Measurements from ENCODE around the gene PPA1.
"Not testable (repeated sequence)": the region's sequence is repeated elsewhere in the genome, so short reads cannot be mapped to it uniquely, and the experiment has no call there.

PPA1 gene

DNA sequence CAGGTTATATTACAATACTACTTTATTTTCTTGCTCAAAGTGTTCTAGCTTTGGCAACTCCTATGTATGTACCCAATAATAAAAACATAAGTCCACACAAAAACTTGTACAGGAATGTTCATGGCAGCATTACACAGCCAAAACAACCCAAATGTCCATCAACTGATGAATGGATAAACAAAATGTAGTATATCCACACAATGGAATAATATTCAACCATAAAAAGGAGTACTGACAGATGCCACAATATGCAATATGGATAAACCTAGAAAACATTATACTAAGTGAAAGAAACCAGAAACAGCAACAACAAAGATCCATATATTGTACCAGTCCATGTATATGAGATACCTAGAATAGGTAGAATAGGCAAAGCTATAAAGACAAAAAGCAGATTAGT lies 21.0 kb downstream of the PPA1 start:
- DNase-seq (ENCODE audit: low spot score), result no peak

DNA sequence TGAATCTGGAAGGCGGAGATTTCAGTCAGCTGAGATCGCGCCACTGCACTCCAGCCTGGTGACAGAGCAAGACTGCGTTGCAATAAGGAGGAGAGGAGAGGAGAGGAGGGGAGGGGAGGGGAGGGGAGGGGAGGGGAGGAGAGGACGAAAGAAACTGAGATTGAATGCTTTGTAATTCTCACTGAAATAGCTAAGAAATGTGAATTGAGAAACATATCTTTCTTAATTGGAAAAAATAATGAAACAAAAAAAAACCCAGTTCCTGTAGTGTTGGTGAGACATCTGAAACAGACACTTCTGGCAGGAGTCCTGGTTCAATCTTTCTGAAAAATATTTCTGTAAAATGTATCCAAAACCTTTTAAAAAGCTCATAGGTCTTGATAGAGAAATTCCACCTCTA lies 26.5 kb downstream of the PPA1 start:
- DNase-seq (ENCODE audit: low spot score), result no peak

DNA sequence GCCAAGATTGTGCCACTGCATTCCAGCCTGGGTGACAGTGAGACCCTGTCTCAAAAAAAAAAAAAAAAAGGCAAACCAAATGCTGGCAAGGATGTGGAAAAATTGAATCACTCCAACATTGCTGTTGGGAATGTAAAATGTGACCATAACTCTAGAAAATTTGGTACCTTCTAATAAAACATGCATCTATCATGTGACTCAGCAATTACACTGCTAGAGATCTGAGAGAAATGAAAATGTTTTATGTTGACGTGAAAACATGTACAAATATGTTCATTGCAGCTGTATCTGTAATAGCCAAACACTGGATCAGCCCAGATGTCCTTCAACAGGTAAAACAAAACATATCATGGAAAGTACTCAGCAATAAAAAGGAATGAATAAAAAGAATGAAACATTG lies 32.1 kb downstream of the PPA1 start:
- DNase-seq (ENCODE audit: low spot score), result no peak

DNA sequence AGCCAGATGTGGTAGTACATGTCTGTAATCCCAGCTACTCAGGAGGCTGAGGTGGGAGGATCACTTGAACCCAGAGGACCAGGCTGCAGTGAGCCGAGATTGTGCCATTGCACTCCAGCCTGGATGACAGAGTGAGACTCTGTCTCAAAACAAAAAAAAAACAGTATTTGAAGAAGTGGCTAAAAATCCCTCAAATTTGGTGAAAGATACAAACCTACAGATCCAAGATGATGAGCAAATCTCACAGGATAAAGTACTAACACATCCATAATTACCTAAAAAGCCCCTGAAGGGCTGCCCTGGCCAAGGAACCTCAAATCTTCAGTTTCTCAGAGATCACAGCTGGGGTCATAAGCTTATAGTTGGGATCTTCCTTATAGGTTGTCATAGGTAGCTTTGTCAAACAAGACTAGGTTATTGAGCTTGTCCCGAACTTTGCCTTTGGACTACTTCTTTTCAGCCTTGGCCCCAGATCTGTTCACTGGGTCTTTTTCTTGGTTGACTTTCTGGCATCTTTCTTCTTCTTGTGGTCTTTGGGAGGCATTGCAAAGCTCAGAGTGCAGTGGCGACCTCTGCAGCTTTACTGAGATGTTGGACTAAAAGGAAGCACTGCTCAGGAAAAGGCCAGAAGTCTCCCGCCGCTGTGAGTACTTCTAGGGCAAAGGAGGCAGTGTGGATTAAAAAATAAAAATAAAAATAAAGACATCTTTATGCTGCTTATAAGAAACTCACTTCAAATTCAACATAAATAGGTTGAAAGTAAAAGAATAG lies 34.3 kb downstream of the PPA1 start:
- DNase-seq (ENCODE audit: low spot score), result no peak

DNA sequence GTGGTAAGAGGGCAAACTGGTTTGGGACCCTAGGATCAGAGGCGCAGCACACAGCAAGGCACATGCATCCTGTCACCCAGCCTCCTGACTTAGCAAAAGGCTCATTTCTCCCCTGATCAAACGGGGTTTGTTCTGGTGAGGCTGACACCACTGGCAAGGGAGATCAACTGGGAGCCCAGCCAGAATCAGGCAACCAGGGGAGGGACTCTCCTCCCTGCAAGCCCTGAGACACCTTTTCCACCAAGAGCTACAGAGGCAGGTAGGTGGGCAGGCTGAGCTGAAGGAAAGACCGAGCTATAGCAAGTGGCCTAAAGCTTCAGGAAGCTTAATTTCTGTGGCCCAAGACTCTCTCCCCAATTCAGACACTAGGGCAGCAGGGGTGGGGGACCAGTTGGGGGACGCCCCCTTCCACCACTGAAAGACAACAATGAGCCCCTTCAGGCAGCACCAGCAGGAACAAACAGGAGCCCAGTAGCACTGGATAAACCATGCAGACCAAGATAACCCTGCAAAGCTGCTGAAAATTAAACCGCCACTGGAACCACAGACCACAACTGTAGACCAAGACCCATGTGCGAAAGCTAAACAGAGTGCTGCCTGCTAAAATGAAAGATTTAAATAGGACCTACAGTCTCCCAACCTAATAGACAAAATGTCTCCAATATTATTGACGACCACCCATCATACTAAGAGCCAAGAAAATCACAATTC lies 35.8 kb downstream of the PPA1 start:
- DNase-seq (ENCODE audit: low spot score), result peak; percentile 86

DNA sequence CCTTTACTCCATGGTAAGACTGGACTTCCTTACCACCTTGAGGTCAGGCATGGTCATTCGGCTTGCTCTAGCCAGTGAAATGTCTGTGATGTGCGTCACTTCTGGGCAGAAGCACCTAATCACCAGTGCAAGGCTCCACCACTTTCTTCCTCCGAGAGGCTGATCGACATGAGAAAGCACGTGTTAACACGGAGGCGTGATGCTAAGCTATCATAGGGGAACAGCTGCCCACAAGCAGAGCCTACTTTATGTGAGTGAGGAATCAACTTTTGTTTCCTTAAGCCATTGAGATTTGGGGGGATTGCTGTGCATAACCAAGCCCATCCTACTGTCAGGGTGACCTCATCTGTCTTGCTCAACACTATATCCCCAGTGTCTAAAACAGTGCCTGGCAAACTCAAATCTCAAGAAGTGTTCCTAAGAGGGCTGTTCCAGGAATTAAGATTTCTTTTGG lies 39.8 kb downstream of the PPA1 start:
- DNase-seq (ENCODE audit: low spot score), result no peak

DNA sequence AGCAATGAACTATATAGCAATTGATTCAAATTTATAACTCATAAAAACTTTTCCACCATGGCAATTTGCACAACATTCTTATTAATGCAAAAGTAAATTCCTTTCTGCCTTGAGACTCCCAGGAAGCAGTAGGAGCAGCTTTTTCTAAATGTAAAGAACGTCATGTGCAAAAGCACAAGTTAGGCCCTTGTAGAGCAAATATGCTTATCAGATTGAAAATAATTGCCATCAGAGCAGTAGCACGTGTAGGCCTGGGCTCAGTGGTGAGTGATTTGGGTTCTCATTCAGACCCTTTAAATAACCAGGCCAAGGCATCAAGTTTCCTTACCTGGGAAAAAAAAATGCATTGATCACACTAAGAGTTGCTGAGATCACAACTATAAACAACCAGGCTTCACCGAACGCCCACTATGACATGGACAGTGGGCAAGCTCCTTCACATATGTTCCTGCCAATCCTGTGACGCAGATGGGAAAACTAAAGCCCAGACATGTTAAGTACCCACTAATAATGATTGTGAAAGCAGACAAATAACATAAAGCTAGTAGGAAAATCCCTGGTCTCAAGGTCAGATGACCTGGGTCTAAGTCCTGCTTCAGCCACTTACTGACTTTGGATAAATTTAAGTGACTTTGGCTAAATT lies 40.8 kb downstream of the PPA1 start:
- DNase-seq (ENCODE audit: low spot score), result no peak

DNA sequence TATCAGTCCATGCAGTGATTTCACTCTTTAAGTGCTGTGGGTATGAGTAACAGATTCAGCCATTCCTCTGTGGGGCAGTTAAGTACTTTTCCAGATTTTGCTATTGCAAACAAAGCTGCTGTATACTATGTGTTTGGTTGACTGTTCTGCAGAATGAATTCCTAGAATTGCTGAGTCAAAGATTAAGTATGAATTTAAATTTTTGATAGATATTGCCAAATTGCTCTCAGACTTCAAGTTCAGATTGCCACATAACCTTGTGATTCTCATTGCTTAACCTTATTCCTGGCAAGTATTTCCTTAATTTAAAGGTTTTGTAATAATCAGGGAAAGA lies 41.3 kb downstream of the PPA1 start:
- no peak for DNase-seq (ENCODE audit: low spot score)

DNA sequence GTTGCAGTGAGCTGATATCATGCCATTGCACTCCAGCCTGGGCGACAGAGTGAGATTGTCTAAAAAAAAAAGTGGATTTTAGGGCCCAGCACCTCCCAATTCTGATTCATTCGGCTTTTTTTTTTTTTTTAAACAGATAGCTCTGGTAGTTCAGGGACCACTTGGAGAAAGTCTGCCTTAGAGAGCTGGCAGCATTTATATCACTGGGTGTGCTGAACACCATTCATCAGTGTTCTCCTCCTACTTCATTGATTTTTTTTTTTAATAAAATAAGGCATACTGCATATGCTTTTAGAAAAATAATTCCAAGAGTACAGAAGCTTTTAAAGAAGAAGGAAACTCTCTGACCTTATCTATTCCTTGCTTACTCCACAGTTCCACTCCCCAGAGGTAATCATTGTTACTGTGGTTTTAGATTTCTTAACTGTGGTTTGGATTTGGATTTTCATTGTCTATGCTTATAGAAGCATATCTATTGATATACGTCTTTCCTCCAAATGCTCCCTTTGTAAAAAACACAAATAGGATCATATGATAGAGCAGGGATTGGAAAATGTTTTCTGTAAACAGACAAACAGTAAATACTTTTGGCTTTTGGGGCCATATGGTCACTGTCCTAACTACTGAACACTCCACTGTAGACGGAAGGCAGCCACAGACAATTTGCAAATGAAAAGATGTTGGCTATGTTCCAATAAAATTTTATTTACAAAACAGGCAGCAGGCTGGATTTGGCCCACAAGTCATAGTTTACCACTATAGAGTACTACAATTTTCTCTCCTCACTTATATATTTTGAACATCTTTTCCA lies 41.9 kb downstream of the PPA1 start:
- no peak for DNase-seq (ENCODE audit: low spot score)

DNA sequence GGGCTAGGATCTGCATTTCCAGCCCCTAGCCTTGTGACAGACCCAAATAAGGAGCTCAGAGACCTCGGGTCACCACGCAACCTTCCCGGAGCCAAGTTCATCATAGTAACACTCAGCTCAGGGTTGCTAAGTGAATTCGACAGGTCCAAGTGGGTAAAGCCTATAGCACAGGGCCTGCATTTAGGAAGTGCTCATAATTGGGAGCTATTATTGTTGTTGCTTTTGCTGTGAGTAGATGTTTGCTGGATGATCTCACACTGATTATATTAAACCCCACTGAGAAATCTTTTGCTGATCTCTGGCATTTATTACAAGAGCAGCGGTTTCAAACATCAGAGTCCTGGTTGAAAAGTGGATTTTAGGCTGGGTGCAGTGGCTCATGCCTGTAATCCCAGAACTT lies 42.6 kb downstream of the PPA1 start:
- no peak for DNase-seq (ENCODE audit: low spot score)

DNA sequence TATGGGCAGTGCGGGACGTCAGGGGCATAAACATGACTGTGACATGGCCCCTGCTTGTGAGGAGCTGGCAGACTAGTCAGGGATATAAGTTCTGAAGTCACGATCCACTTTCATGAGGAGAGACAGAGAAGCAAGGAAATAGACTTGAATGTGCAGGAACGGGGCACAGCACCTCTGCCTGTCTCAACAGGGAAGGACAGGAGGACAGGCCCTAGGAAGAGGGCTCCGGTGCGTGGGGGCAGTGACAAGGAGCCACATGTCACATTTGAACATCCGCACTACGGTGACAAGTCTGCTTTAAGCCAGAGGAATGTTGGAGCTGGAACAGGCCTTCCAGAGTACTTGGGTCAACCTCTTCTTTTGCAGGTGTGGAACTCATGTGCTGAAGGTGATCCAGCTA lies 43.1 kb downstream of the PPA1 start:
- no peak for DNase-seq (ENCODE audit: low spot score)

DNA sequence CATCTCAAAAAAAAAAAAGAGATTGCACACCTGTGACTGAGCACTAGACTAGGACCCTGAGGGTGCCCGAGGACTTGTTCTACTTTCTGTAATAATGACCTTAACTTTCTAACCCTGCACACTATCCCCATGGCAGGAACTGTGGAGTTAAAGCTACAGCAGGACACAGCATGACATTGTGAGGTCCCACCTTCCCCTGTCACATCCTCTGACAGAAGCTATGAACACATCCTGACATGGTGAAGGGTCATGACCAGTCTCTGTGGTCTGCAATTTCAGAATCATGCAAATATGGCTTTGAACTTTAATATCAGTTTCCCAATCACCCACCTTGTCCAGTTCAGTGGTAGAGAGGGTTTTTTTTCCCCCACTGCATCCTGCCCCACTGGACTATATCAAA lies 44.5 kb downstream of the PPA1 start:
- no peak for DNase-seq (ENCODE audit: low spot score)

DNA sequence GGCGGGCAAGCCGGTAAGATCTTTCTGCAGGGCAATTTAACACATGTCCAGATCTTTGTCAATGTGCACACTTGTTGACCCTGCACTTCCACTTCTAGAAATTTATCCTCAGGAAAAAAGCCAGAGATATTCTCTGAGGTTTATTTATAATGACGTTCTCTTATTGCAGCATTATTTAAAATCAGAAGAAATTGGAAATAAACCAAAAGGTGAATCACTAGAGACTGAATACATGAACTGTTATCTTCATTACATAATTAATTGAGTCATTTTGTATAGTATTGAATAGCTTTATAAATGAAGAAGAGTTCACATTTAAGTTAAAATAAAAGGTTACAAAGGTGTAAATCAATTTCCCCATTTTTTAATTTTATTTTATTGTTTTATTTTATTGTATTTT lies 46.7 kb downstream of the PPA1 start:
- DNase-seq (ENCODE audit: low spot score), result no peak

DNA sequence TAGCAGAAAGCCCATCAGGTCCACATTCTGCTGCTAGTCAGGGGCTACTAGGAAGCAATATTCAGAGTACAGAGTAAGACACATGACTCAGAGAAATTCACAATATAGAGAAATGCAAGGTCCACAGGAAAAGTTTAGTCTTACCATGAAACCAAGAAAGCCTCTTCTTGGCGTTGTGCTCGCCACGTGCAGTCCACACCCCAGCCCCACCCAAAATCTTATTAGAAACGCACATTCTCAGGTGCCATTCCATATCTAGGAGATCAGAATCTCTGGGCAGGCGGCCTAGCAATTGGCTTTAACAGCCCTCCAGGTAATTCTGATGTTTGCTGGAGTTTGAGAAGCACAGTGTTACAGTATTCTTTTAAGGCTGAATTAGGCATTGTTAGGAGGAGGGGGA lies 47.1 kb downstream of the PPA1 start:
- no peak for DNase-seq (ENCODE audit: low spot score)

DNA sequence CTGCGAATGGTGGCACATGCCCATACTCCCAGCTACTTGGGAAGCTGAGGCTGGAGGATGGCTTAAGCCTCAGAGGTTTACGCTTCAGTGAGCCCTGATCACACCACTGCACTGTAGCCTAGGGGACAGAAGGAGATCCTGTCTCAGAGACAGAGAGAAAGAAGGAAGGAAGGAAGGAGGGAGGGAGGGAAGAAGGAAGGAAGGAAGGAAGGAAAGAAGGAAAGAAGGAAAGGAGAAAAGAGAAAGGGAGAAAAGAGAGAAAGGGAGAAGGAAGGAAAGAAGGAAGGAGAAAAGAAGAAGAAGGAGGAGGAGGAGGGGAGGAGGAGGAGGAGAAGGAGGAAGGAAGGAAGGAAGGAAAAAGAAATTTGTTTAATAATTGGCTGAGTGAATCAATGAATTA lies 49.9 kb downstream of the PPA1 start:
- no peak for DNase-seq (ENCODE audit: low spot score)

DNA sequence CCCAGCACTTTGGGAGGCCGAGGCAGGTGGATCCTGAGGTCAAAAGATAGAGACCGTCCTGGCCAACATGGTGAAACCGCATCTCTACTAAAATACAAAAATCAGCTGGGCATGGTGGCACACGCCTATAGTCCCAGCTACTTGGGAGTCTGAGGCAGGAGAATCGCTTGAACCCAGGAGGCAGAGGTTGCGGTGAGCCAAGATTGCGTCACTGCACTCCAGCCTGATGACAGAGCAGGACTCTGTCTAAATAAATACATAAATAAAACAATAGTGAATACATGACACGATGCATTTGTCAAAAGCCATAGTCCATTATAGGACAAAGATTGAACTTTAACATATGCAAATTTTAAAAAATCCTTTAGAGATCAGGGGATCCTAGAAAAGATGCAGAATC lies 54.0 kb downstream of the PPA1 start:
- DNase-seq (ENCODE audit: low spot score), result not testable (repeated sequence)

DNA sequence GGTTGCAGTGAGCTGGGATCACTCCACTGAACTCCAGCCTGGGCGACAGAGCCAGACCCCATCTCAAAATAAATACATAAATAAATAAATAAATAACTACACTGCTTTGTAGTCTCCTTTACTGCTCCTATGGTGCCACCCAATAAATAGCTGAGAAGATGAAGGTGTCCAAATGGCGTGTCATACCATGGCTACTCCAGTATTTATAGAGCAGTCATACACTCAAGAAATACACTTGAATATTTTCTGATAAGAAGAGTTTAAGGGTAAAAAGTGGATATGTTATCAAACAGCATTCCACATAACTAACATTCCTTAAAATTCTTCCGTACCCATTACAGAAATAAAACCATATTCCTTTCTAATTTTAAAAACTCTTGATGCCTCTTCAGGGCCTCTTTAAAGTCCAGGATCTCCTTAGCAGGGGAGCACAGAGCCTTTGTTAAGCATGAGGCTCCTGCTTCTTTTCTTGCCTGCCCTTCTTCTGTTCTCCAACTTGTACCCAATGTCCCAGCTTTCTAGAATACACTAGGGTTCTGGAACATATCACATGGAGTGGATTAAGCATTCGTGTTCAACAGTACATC lies 55.0 kb downstream of the PPA1 start:
- no peak for DNase-seq (ENCODE audit: low spot score)

DNA sequence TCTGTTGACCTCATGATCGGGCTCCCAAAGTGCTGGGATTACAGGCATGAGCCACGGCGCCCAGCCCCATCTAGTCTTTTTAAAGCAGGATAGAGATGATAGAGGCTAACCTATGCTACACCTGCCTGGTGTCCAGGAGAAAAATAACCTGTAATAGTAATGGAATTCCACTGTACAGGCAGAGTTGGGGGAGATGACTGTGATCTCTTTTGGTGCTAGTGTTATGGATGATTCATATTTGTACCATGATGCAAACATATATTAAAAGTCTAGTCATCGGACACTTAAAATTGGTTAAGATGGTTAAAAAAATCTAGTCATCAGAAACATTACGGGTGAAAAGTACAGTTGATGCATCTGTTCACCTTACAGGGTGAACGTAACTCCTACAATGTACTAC lies 56.8 kb downstream of the PPA1 start:
- no peak for DNase-seq (ENCODE audit: low spot score)

DNA sequence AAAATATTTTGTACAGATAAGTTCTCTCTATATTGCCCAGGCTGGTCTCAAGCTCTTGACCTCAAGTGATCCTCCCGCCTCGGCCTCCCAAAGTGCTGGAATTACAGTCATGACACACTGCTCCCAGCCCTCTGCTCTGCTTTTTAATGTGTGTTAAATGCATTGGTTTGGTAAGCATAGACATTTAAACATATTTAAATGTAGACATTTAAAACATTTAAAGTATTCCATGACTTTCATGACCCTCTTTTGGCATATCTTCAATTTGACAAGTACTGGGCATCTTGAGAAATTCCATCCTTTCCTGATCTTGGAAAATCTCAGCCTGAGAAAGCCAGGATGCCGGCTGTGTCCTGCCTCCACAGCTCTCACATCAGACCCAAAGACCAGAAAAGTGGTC lies 57.7 kb downstream of the PPA1 start:
- no peak for DNase-seq (ENCODE audit: low spot score)

DNA sequence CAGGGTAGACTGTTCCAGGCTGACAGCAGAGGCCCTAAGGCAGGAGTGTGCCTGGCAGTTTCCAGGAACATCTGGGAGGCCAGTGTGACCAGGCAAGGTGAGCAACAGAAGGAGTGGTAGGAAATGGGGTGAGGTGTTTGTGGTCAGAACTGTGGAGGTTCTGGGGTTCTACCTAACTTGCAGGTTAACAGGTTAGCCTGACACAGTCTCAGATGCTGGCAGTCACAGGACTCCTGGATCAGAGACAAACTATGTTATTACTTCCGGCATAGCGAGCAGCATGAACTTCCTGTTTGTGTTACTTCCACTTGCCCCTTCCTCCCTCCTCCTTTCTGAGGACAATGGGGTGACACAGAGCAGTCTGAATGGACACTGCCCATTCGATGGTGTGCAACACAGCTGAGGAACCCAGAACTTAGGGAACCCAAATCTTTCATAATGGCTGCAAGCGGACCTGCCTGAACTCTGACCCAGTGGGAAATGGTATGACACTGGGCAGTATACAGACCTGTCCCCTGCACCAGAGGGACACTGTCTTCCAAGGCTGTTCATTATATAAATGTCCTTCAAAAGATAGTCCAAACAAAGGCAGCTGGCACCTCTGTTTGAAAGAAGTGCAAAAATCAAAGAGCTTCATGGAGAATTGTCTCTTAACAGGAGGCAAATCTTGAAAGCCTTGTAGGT lies 59.0 kb downstream of the PPA1 start:
- peak; percentile 41 for DNase-seq (ENCODE audit: low spot score)

DNA sequence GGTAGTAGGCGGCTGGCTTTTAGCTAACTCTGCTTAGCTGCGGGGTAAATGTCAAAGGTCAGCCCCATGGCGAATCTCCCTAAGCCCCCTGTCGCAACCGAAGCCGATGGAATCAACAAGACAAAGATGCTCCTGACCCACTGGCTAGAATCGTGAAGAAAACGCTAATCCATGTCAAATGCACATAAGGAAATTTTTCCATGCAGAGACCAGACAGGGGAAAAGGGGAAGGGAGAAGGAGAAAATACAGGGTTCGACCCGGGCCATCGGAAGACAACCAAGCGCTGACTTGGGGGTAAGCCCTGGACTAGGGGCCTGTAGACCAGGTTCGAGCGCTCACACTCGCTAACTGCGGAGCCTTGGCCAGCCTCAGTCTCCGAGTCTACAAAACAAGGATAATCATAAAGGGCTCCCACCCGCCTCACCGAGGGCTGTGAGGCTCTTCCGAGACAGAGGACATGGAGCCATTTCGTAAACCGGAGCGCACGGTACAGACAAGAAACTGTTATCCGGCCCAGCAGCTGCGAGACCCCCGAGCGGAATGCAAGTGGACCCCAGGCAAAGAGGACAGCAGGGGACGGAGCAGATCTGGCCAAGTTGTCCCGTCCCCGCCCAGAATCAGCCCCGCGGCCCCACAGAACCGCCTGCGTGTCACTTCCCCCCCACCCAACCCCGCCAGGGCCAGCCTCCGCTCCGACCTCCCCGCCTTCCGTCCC lies 63.4 kb downstream of the PPA1 start:
- DNase-seq (ENCODE audit: low spot score), result peak; percentile 24
